ENCODE measurements around the gene TTPAL.

DNA sequence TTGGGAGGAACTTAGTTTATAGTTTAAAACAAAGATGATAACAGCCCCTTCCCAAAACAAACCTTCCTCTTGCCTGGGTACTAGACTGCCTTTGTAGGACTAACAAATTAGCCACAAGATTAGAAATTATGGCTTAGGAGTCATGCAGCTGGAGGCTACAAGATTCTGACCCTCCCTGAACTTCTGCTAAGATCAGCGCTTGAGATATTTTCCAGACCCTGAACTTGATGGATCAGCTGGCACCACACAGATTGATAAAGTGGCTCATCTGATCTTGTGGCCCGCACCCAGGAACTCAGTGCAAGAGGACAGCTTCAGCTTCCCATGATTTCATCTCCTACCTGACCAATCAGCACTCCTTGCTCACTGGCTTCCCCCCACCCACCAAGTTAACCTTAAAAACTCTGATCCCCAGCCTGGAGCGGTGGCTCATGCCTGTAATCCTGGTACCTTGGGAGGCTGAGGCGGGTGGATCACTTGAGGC lies 52.1 kb downstream of the TTPAL start:
- TF ChIP-seq, protein P1, sequence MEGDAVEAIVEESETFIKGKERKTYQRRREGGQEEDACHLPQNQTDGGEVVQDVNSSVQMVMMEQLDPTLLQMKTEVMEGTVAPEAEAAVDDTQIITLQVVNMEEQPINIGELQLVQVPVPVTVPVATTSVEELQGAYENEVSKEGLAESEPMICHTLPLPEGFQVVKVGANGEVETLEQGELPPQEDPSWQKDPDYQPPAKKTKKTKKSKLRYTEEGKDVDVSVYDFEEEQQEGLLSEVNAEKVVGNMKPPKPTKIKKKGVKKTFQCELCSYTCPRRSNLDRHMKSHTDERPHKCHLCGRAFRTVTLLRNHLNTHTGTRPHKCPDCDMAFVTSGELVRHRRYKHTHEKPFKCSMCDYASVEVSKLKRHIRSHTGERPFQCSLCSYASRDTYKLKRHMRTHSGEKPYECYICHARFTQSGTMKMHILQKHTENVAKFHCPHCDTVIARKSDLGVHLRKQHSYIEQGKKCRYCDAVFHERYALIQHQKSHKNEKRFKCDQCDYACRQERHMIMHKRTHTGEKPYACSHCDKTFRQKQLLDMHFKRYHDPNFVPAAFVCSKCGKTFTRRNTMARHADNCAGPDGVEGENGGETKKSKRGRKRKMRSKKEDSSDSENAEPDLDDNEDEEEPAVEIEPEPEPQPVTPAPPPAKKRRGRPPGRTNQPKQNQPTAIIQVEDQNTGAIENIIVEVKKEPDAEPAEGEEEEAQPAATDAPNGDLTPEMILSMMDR (IDR thresholded peaks at IDR 0.05), result no peak
- no peak for TF ChIP-seq POLR2A (IDR thresholded peaks at IDR 0.05)
